ENCODE results near the gene RNASE4. TPM values are rescaled to one million over a fixed set of nuclear protein-coding genes. Genes with fewer than 3 reads are reported as not detected.

Gene RNASE4
- total RNA-seq, 1 experiment from 2014 or later = 5.9 TPM

DNA sequence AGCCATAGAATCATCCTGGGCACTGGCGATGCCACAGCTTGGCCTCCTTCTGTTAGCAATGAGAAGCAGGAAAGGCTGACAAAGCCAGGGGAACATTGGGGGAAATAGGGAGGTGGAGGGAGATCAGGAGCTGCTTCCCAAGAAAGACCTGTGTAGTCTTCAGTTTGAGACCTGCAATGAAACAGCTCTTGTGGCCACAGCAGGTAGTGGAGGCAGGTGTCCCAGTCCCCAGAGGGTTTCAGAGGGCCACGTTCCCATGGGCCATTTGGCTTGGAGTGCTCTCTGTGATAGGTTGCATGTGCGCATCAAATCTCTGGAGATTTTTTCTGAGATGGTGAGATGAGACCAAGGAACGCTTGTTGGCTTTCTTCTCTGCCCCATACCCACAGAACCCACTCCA is 28.5 kb upstream of the RNASE4 start:
- DNase-seq = no peak
- H3F3A ChIP-seq (ENCODE audit: low read length, unreplicated experiment) = no peaks in the 10 kb centered on the region
- H3K27me3 ChIP-seq (ENCODE audit: low read length) = peaks cover 36% of the 10 kb centered on the region
- ChIA-PET POLR2A (ENCODE audit: unreplicated experiment) (no interaction called here), CTCF (no interaction called here)
- H3K79me2 ChIP-seq (ENCODE audit: low read length) = no peaks in the 10 kb centered on the region
- H3K27ac ChIP-seq (ENCODE audit: low read length) = no peak overlapping the region
- no TSS peak for BruUV-seq (replicated peaks)
- H3K4me1 ChIP-seq (ENCODE audit: insufficient read depth, low read length) = no peaks in the 10 kb centered on the region
- no peak overlapping the region for H2AFZ ChIP-seq (ENCODE audit: low read length)
- no peak for ATAC-seq
- no peaks in the 10 kb centered on the region for H3K9me3 ChIP-seq (ENCODE audit: low read length)
- no peaks in the 10 kb centered on the region for H3K9me2 ChIP-seq (replicated peaks; ENCODE audit: low read length)
- H3K4me2 ChIP-seq (ENCODE audit: low read length) = no peak overlapping the region
- no peaks in the 10 kb centered on the region for H3K36me3 ChIP-seq (ENCODE audit: low read depth, low read length)
- H4K20me1 ChIP-seq (ENCODE audit: low read length) = no peaks in the 10 kb centered on the region
- no peak overlapping the region for H3K4me3 ChIP-seq (ENCODE audit: low read length)
- H3K9ac ChIP-seq (ENCODE audit: low read length) = no peak overlapping the region
- intact Hi-C loops (cut with micrococcal nuclease) = no loop called here
- TF ChIP-seq EZH2phosphoT487 (IDR thresholded peaks at IDR 0.05; ENCODE audit: borderline replicate concordance, low read length) = no peak
- TF ChIP-seq EZH2 (IDR thresholded peaks at IDR 0.05; ENCODE audit: low read length, unreplicated experiment) = no peak
- TF ChIP-seq, protein P1, sequence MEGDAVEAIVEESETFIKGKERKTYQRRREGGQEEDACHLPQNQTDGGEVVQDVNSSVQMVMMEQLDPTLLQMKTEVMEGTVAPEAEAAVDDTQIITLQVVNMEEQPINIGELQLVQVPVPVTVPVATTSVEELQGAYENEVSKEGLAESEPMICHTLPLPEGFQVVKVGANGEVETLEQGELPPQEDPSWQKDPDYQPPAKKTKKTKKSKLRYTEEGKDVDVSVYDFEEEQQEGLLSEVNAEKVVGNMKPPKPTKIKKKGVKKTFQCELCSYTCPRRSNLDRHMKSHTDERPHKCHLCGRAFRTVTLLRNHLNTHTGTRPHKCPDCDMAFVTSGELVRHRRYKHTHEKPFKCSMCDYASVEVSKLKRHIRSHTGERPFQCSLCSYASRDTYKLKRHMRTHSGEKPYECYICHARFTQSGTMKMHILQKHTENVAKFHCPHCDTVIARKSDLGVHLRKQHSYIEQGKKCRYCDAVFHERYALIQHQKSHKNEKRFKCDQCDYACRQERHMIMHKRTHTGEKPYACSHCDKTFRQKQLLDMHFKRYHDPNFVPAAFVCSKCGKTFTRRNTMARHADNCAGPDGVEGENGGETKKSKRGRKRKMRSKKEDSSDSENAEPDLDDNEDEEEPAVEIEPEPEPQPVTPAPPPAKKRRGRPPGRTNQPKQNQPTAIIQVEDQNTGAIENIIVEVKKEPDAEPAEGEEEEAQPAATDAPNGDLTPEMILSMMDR (conservative IDR thresholded peaks at IDR 0.05; ENCODE audit: low read depth, low read length) = no peak

DNA sequence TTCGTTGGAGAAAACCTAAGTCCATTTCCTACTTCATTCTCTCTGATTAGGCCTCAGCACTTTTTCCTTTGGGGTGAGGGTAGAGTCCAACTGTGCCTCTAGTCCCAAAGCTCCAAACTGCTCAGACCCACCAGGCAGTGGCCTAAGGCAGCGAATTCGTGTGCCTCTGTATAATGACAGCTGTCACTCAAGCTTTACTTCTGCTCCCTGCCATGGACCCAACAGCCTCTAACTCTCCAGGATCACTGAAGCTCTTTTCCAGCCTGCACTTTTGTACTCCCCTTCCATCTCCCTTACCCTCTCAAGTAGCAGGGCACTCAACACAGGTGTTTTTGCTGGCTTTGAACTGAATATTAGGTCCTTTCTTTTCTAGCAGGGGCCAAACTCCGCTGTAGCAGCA is 28.1 kb upstream of the RNASE4 start:
- BruUV-seq (replicated peaks) = no TSS peak

More for the DNA sequence above, 28.1 kb upstream of the RNASE4 start:
- H3K4me1 ChIP-seq (ENCODE audit: insufficient read depth, low read length) = no peaks in the 10 kb centered on the region
- H3K79me2 ChIP-seq (ENCODE audit: low read length) = no peaks in the 10 kb centered on the region
- H3K27me3 ChIP-seq (ENCODE audit: low read length) = peaks cover 35% of the 10 kb centered on the region
- H3K9me2 ChIP-seq (replicated peaks; ENCODE audit: low read length) = no peaks in the 10 kb centered on the region
- TF ChIP-seq EZH2 (IDR thresholded peaks at IDR 0.05; ENCODE audit: low read length, unreplicated experiment) (no peak), EZH2phosphoT487 (IDR thresholded peaks at IDR 0.05; ENCODE audit: borderline replicate concordance, low read length) (no peak)
- TF ChIP-seq, protein P1 (conservative IDR thresholded peaks at IDR 0.05; ENCODE audit: low read depth, low read length) = no peak
- intact Hi-C loops (cut with micrococcal nuclease) = no loop called here
- H3K9me3 ChIP-seq (ENCODE audit: low read length) = no peaks in the 10 kb centered on the region
- ChIA-PET CTCF (no interaction called here), POLR2A (ENCODE audit: unreplicated experiment) (no interaction called here)
- H3K9ac ChIP-seq (ENCODE audit: low read length) = no peak overlapping the region
- no peak overlapping the region for H3K4me2 ChIP-seq (ENCODE audit: low read length)
- DNase-seq (no peak), ATAC-seq (no peak)
- no peaks in the 10 kb centered on the region for H3F3A ChIP-seq (ENCODE audit: low read length, unreplicated experiment)
- H3K27ac ChIP-seq (ENCODE audit: low read length) = no peak overlapping the region
- H3K36me3 ChIP-seq (ENCODE audit: low read depth, low read length) = no peaks in the 10 kb centered on the region
- no peaks in the 10 kb centered on the region for H4K20me1 ChIP-seq (ENCODE audit: low read length)
- H2AFZ ChIP-seq (ENCODE audit: low read length) = no peak overlapping the region
- no peak overlapping the region for H3K4me3 ChIP-seq (ENCODE audit: low read length)

Measured in PC-3 (cell line).